GM13976 (cell line): ENCODE results near the gene QPRT.
"Not testable (repeated sequence)": the region's sequence is repeated elsewhere in the genome, so short reads cannot be mapped to it uniquely, and the experiment has no call there.

Experiments
- DNase-seq: peaks from one replicate; pipeline ENCODE4 v3.0.0; 2012; ENCODE audit warnings: low spot score
- in situ Hi-C: fragments of 300-500 bp; cut with MboI; formaldehyde crosslinking; loops from one replicate; pipeline ENCODE4 v1.12.0; 2022; ENCODE audit warnings: low sequenced_read_pairs, mixed read lengths, inconsistent platforms; ENCODE audit not compliant: unreplicated experiment
- TF ChIP-seq, protein P1 (sequence below): IDR thresholded peaks from 2 replicates; pipeline ENCODE4 v1.5.1; 2012; ENCODE audit warnings: borderline replicate concordance, mild to moderate bottlenecking; ENCODE audit not compliant: insufficient read depth; ENCODE audit errors: extremely low read depth, missing control alignments, control extremely low read depth

Gene QPRT

GRCh38 chr16:29684679-29685078, 5.7 kb downstream of the QPRT start:
- no peak for DNase-seq
- TF ChIP-seq, protein P1, sequence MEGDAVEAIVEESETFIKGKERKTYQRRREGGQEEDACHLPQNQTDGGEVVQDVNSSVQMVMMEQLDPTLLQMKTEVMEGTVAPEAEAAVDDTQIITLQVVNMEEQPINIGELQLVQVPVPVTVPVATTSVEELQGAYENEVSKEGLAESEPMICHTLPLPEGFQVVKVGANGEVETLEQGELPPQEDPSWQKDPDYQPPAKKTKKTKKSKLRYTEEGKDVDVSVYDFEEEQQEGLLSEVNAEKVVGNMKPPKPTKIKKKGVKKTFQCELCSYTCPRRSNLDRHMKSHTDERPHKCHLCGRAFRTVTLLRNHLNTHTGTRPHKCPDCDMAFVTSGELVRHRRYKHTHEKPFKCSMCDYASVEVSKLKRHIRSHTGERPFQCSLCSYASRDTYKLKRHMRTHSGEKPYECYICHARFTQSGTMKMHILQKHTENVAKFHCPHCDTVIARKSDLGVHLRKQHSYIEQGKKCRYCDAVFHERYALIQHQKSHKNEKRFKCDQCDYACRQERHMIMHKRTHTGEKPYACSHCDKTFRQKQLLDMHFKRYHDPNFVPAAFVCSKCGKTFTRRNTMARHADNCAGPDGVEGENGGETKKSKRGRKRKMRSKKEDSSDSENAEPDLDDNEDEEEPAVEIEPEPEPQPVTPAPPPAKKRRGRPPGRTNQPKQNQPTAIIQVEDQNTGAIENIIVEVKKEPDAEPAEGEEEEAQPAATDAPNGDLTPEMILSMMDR, result no peak
- in situ Hi-C loops, result loop anchor here (25.0 kb wide), 1 partner anchor 328 kb away; the partner anchor contains the start of genes C16orf92 and DOC2A

- TF ChIP-seq, protein P1, result no peak
- in situ Hi-C loops, result loop anchor here (25.0 kb wide), 1 partner anchor 325 kb away; the partner anchor contains the start of genes C16orf92 and DOC2A
- peak; percentile 28 for DNase-seq
Measured at GRCh38 chr16:29686740-29687332, 7.9 kb downstream of the QPRT start.

GRCh38 chr16:29687755-29688154, 8.8 kb downstream of the QPRT start:
- DNase-seq, result no peak

GRCh38 chr16:29688172-29688571, 9.2 kb downstream of the QPRT start:
- TF ChIP-seq, protein P1, result no peak
- in situ Hi-C loops, result loop anchor here (25.0 kb wide), 1 partner anchor 324 kb away; the partner anchor contains the start of genes C16orf92 and DOC2A
- no peak for DNase-seq

More at GRCh38 chr16:29687755-29688154, 8.8 kb downstream of the QPRT start:
- in situ Hi-C loops, result loop anchor here (25.0 kb wide), 1 partner anchor 325 kb away; the partner anchor contains the start of genes C16orf92 and DOC2A
- TF ChIP-seq, protein P1, result no peak

DNA sequence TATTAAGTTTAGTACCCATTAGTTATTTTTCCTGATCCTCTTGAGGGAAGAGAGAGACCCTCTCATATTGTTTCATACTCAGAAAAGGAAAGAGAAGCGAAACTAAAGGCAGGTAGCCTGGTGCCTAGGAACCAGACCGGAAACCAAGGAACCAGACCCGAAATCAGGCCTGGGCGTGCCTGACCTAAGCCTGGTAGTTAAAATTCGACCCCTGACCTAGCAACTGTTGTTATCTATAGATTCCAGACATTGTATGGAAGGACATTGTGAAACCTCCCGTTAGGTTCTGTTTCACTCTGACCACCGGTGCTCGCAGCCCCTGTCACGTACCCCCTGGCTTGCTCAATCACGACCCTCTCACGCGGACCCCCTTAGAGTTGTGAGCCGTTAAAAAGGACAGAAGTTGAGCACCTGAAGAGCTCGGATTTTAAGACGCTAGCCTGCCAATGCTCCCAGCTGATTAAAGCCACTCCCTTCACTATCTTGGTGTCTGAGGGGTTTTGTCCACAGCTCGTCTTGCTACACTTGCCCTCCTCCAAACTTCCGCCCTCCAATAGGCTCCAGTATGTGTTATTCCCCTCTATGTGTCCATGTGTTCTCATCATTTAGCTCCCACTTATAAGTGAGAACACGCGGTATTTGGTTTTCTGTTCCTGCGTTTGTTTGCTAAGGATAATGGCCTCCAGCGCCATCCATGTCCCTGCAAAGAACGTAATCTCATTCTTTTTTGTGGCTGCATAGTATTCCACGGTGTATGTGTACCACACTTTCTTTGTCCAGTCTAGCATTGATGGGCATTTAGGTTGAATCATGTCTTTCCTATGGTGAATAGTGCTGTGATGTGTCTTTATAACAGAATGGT, 10.7 kb downstream of the QPRT start:
- in situ Hi-C loops, result loop anchor here (25.0 kb wide), 1 partner anchor 323 kb away; the partner anchor contains the start of genes C16orf92 and DOC2A
- not testable (repeated sequence) for DNase-seq

- in situ Hi-C loops, result loop anchor here (25.0 kb wide), 1 partner anchor 320 kb away; the partner anchor contains the start of genes C16orf92 and DOC2A
- not testable (repeated sequence) for DNase-seq
Measured at GRCh38 chr16:29692606-29693005, 13.6 kb downstream of the QPRT start.

- in situ Hi-C loops, result loop anchor here (25.0 kb wide), 1 partner anchor 318 kb away; the partner anchor contains the start of genes C16orf92 and DOC2A
- TF ChIP-seq, protein P1, result no peak
- peak; percentile 16 for DNase-seq
Measured at GRCh38 chr16:29694384-29695195, 15.6 kb downstream of the QPRT start.

DNA sequence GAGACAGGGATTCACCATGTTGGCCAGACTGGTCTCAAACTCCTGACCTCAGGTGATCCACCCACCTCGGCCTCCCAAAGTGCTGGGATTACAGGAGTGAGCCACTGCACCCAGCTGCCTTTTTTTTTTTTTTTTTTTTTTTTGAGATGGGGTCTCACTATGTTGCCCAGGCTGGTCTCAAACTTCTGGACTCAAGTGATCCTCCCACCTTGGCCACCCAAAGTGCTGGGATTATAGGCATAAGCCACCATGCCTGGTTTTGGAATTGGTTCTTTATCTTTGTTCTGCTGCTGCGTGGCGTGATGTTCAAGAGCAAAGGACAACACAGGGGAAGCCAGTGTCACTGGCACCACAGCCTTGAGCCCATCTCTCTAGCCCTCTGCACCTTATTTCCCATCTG, 16.7 kb downstream of the QPRT start:
- in situ Hi-C loops, result loop anchor here (25.0 kb wide), 1 partner anchor 317 kb away; the partner anchor contains the start of genes C16orf92 and DOC2A

More for the DNA sequence above, 16.7 kb downstream of the QPRT start:
- not testable (repeated sequence) for DNase-seq
